Astrocyte of the cerebellum (primary cell): Measurements from ENCODE around the gene TARS2.

ENCODE experiments used
- DNase-seq: peaks from one replicate; pipeline ENCODE4 v3.0.0-alpha.2; 2011; ENCODE audit warnings: low read depth
- H3K4me3 ChIP-seq: 2 replicates; pipeline ENCODE4 v1.5.1; 2011; ENCODE audit warnings: mild to moderate bottlenecking, low read depth, low read length, moderate library complexity
- in situ Hi-C: cut with HindIII; loops from 2 replicates; pipeline ENCODE4 v1.10.0; 2017; ENCODE audit warnings: low sequenced_read_pairs
- TF ChIP-seq, protein P1 (sequence below): IDR thresholded peaks from 2 replicates; pipeline ENCODE4 v1.5.1; 2012; ENCODE audit warnings: low read length, low read depth, moderate library complexity, mild to moderate bottlenecking; ENCODE audit errors: missing control alignments

The TARS2 gene

GRCh38 chr1:150553392-150554085 is 66.3 kb downstream of the TARS2 start:
- no peak overlapping the region for H3K4me3 ChIP-seq
- TF ChIP-seq, protein P1, sequence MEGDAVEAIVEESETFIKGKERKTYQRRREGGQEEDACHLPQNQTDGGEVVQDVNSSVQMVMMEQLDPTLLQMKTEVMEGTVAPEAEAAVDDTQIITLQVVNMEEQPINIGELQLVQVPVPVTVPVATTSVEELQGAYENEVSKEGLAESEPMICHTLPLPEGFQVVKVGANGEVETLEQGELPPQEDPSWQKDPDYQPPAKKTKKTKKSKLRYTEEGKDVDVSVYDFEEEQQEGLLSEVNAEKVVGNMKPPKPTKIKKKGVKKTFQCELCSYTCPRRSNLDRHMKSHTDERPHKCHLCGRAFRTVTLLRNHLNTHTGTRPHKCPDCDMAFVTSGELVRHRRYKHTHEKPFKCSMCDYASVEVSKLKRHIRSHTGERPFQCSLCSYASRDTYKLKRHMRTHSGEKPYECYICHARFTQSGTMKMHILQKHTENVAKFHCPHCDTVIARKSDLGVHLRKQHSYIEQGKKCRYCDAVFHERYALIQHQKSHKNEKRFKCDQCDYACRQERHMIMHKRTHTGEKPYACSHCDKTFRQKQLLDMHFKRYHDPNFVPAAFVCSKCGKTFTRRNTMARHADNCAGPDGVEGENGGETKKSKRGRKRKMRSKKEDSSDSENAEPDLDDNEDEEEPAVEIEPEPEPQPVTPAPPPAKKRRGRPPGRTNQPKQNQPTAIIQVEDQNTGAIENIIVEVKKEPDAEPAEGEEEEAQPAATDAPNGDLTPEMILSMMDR = no peak
- DNase-seq = no peak
- in situ Hi-C loops = no loop called here

DNA sequence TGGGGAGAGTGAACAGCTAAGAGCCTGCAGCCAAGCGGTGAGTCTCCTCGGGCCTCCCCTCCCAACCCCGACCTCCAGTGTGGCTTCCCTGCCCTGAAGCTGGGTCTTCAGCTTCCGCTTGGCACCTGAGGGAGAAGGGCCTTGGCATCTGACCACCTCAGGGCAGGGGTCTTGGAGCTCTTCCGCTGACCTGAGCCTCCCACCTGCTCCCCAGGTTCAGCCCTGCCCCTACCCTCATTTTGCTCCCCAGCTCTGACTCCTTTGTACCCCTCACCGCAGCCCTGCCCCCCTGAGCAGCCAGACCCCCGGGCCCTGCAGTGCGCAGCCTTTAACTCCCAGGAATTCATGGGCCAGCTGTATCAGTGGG is 66.8 kb downstream of the TARS2 start:
- no peak for DNase-seq
- in situ Hi-C loops = no loop called here
- H3K4me3 ChIP-seq = no peak overlapping the region
- TF ChIP-seq, protein P1 = no peak

DNA sequence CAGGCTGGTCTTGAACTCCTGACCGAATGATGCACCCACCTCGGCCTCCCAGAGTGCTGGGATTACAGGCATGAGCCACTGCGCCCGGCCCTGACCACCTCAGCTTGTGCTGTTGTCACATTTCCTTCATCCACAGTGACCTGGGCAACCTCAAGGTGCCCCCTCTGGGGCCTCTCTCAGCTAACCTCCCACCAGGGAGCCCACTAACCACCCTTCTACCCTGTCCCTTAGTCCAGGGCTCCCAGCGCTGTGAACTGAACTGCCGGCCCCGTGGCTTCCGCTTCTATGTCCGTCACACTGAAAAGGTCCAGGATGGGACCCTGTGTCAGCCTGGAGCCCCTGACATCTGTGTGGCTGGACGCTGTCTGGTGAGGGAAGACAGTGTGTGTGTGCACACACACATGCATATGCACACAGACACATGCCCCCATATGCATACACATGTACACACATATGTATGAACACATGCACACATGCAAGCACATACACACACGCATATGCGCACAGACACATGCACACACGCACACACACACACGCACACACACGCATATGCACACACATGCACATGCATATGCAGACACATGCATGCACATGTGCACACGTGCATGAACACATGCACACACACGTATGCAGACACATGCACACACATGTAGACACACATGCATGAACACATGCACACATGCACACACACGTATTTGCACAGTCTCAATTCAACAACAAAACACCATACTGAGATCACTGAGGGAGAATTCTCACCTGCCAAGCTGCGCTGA is 68.2 kb downstream of the TARS2 start:
- in situ Hi-C loops = no loop called here
- TF ChIP-seq, protein P1 = no peak
- H3K4me3 ChIP-seq = no peak overlapping the region
- no peak for DNase-seq

GRCh38 chr1:150555971-150556865 is 69.0 kb downstream of the TARS2 start:
- in situ Hi-C loops = no loop called here
- no peak for DNase-seq
- TF ChIP-seq, protein P1 = no peak
- H3K4me3 ChIP-seq = no peak overlapping the region

- in situ Hi-C loops = no loop called here
- DNase-seq = no peak
- TF ChIP-seq, protein P1 = no peak
- H3K4me3 ChIP-seq = no peak overlapping the region
Observed at GRCh38 chr1:150557065-150557600, 69.9 kb downstream of the TARS2 start.
